KOPT-K1 (cell line): ENCODE measurements around the gene SF3A2.

Source experiments
- H3K27ac ChIP-seq: fragments of 200-600 bp; sonication (generic); 2 replicates; pipeline ENCODE4 v1.5.1; 2016; ENCODE audit warnings: antibody characterized with exemption, mild to moderate bottlenecking, low read depth, low read length; ENCODE audit not compliant: poor library complexity, severe bottlenecking
- H3K36me3 ChIP-seq: fragments of 200-600 bp; sonication (generic); 2 replicates; pipeline ENCODE4 v1.5.1; 2017; ENCODE audit warnings: antibody characterized with exemption, mild to moderate bottlenecking, low read length, moderate library complexity; ENCODE audit not compliant: insufficient read depth
- H3K9me3 ChIP-seq: fragments of 200-600 bp; sonication (generic); 2 replicates; pipeline ENCODE4 v1.5.1; 2017; ENCODE audit warnings: antibody characterized with exemption, low read length, mild to moderate bottlenecking; ENCODE audit not compliant: insufficient read depth, poor library complexity, severe bottlenecking

The SF3A2 gene

GRCh38 chr19:2260341-2260805, 23.7 kb downstream of the SF3A2 start:
- H3K36me3 ChIP-seq = no peaks in the 10 kb centered on the region
- no peaks in the 10 kb centered on the region for H3K9me3 ChIP-seq
- H3K27ac ChIP-seq = no peak overlapping the region

- H3K27ac ChIP-seq = no peak overlapping the region
- no peaks in the 10 kb centered on the region for H3K36me3 ChIP-seq
- no peaks in the 10 kb centered on the region for H3K9me3 ChIP-seq
These were observed 25.0 kb downstream of the SF3A2 start for GRCh38 chr19:2261438-2262172.

- no peaks in the 10 kb centered on the region for H3K9me3 ChIP-seq
- peaks cover 4% of the 10 kb centered on the region for H3K36me3 ChIP-seq
- no peak overlapping the region for H3K27ac ChIP-seq
These were observed 29.8 kb downstream of the SF3A2 start for GRCh38 chr19:2266183-2266993.

- peak overlapping the region; percentile 57 for H3K27ac ChIP-seq
These were observed 31.8 kb downstream of the SF3A2 start for GRCh38 chr19:2268480-2268830.

GRCh38 chr19:2268861-2269243, 32.2 kb downstream of the SF3A2 start:
- peak overlapping the region; percentile 57 for H3K27ac ChIP-seq
- H3K36me3 ChIP-seq = peaks cover 25% of the 10 kb centered on the region
- H3K9me3 ChIP-seq = no peaks in the 10 kb centered on the region

More at GRCh38 chr19:2268480-2268830, 31.8 kb downstream of the SF3A2 start:
- Histone ChIP-seq H3K36me3 (peaks cover 25% of the 10 kb centered on the region), H3K9me3 (no peaks in the 10 kb centered on the region)

GRCh38 chr19:2269244-2270156, 32.9 kb downstream of the SF3A2 start:
- H3K27ac ChIP-seq = peak overlapping the region; percentile 87
- H3K9me3 ChIP-seq = no peaks in the 10 kb centered on the region
- peaks cover 31% of the 10 kb centered on the region for H3K36me3 ChIP-seq

- Histone ChIP-seq H3K36me3 (peaks cover 35% of the 10 kb centered on the region), H3K27ac (peak overlapping the region; percentile 87), H3K9me3 (no peaks in the 10 kb centered on the region)
These were observed 33.5 kb downstream of the SF3A2 start for GRCh38 chr19:2270157-2270422.

GRCh38 chr19:2270423-2271233, 34.0 kb downstream of the SF3A2 start:
- H3K36me3 ChIP-seq = peaks cover 41% of the 10 kb centered on the region
- H3K27ac ChIP-seq = peak overlapping the region; percentile 87
- no peaks in the 10 kb centered on the region for H3K9me3 ChIP-seq

- Histone ChIP-seq H3K27ac (peak overlapping the region; percentile 87), H3K36me3 (peaks cover 49% of the 10 kb centered on the region), H3K9me3 (no peaks in the 10 kb centered on the region)
These were observed 34.8 kb downstream of the SF3A2 start for GRCh38 chr19:2271234-2272103.

- peak overlapping the region; percentile 87 for H3K27ac ChIP-seq
- peaks cover 52% of the 10 kb centered on the region for H3K36me3 ChIP-seq
- H3K9me3 ChIP-seq = no peaks in the 10 kb centered on the region
These were observed 36.9 kb downstream of the SF3A2 start for GRCh38 chr19:2273356-2274184.

- Histone ChIP-seq H3K9me3 (no peaks in the 10 kb centered on the region), H3K27ac (peak overlapping the region; percentile 87), H3K36me3 (peaks cover 52% of the 10 kb centered on the region)
These were observed 37.6 kb downstream of the SF3A2 start for GRCh38 chr19:2274185-2274711.

- H3K9me3 ChIP-seq = no peaks in the 10 kb centered on the region
- no peak overlapping the region for H3K27ac ChIP-seq
- H3K36me3 ChIP-seq = peaks cover 52% of the 10 kb centered on the region
These were observed 38.4 kb downstream of the SF3A2 start for GRCh38 chr19:2274931-2275535.
